ENCODE measurements around the gene IL20.

IL20 gene

GRCh38 chr1:206903687-206904086 lies 38.3 kb downstream of the IL20 start:
- no peak for DNase-seq (ENCODE audit: low spot score)

- no peak for DNase-seq (ENCODE audit: low spot score)
Observed at GRCh38 chr1:206904423-206905142, 39.2 kb downstream of the IL20 start.

DNA sequence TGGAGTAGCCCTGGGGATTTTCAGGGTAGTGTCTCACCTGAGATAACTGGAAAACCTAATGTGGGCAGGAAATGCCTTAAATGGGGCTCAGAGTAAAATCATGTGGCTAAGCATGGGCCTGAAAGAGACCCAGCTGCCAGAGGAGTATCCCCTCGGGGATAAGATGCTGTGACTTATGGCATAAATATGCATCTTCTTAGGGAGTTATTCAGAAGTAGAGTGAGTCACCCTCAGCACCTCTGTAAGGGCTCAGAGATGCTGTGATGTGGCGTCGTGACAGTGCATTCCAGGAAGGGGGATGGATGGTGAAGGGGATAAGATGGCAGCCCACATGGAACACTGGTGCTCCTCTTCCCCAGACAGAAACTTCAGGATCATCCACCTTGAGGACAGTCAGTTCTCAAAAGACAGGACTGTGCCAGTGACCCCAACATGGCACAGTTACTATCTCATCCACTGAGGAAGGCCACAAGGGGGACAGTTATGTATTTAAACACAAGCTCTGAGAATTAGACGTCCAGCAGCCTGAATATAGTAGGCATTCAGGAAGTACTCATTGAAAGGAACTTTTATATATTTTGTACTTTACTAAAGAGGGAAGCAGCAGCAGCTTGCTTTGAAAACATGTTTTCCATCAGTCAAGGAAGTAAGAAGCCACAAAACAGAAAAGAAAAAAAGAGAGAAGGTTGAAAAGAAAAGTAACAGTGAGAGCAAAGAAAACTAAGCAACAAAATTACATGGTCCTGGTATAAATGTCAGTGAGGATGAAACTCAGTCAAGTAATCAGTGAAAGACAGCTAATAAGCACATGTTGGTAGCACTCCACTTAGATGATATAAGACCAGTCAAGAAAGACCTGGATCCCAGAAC lies 40.1 kb downstream of the IL20 start:
- DNase-seq (ENCODE audit: low spot score): peak; percentile 63

DNA sequence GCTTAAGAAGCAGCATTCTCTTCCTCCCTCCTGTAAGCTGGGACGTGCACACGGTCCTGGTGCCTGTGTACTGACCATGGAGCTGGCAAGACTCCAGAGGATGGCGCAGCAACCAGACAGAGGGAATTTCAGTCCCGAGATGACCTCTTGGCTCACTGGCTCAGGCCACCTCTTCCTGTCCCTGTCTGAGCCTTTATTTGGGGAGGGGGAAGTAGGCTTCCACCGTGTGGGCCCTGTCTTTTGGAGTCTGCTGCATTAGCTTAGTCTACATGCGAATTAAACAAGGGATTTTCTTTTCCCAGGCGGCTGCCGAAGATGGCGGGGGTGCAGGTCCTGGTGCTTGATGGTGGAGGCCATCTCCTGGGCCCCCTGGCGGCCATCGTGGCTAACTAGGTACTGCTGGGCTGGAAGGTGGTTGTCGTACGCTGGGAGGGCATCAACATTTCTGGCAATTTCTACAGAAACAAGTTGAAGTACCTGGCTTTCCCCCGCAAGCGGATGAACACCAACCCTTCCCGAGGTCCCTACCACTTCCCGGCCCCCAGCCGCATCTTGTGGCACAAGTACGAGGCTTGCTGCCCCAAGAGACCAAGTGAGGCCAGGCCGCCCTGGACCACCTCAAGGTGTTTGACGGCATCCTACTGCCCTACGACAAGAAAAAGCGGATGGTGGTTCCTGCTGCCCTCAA lies 42.0 kb downstream of the IL20 start:
- no peak for DNase-seq (ENCODE audit: low spot score)

GRCh38 chr1:206908038-206908437 lies 42.6 kb downstream of the IL20 start:
- DNase-seq (ENCODE audit: low spot score): no peak

DNA sequence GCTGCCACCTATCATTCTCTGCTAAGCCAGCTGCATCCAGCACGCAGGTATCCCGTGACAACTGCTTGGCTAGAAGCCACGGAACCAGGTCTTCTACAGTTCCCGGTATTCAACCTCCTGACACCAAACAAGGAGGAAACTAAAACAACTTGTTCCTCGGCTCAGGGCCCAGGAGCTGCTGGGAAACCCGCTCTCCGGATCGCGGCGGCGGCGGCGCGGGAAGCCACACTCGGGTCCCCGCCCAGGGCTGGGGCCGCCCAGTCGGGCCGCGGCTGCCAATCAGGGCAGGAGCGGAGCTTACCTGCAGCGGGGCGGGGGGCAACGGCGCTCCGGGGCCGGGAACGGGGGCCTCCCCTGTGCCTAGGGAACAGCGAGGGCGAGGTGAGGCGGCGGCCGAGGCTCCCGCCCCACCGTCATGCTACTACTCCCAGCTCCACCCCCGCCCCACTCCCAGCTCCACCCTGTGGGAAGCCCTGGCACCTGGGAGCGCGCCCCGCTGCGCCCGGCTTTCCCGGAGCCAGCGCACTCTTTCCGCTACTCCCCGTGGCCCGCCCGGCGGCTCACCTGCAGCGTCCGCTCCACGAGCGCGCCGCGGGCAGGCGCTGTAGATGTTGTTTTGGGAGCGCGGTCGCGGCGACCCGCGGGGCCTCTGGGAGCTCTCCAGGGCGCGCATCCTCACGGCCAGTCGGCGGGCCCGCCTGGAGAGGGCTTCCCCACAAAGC lies 43.9 kb downstream of the IL20 start:
- DNase-seq (ENCODE audit: low spot score): no peak

- no peak for DNase-seq (ENCODE audit: low spot score)
Observed at GRCh38 chr1:206909883-206910318, 44.5 kb downstream of the IL20 start.

DNA sequence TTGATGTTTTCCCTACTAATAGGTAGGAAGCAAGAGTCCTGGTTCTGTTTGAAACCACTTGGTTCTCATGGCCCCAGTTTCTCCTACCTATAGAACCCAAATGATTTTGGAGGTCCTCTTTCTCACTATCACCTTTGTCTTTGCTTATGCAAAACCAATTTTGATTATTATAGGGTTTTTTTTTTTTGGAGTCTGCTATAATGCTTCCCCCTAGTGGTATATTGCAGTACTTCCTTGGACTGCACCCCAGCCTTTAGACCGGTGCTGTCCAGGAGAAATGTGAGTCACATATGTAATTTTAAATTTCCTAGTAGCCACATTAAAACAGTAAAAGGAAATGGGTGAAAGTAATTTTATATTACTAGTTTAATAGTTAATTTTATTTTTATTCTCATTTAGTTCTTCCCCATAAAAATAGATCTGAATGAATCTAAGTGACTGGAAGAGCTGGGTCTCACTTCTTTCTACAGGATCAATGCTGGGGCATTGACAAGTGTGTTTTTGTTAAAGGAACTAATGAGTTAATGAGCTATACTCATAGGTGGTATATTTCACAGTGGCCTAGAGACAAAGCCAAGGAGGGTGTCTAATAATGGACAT lies 45.7 kb downstream of the IL20 start:
- DNase-seq (ENCODE audit: low spot score): peak; percentile 70

DNA sequence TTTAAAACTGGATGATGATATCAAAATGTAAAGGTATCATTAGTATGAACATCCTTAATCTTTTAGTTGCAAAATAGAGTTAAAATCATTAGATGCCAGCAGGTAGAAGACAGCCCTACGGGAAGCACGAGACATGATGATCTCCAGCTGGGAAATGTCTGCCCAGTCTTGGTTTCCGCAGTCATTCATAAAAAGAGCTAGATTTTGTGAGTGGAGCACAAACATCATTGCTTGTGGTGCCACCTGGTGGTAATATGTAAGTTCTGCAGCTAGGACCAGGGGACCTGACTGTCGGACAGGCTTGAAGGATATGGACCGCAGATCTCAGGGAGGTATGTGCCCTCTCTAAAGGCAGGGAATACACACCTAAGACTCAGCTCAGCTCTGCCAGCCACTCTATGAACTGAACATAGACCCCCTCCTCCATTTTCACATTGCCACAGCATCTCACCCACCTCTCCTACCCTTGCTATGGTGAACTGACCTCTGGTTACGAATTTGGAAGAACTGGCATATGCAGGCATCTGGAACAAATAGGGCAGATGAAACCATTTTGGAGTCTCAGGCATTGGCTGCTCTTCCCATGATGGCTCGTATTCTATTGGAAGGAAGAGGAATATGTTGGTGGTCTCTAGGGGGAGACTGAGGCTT lies 47.1 kb downstream of the IL20 start:
- peak; percentile 68 for DNase-seq (ENCODE audit: low spot score)

GRCh38 chr1:206913766-206914537 lies 48.5 kb downstream of the IL20 start:
- DNase-seq (ENCODE audit: low spot score): no peak

GRCh38 chr1:206915030-206915735 lies 49.8 kb downstream of the IL20 start:
- DNase-seq (ENCODE audit: low spot score): no peak

DNA sequence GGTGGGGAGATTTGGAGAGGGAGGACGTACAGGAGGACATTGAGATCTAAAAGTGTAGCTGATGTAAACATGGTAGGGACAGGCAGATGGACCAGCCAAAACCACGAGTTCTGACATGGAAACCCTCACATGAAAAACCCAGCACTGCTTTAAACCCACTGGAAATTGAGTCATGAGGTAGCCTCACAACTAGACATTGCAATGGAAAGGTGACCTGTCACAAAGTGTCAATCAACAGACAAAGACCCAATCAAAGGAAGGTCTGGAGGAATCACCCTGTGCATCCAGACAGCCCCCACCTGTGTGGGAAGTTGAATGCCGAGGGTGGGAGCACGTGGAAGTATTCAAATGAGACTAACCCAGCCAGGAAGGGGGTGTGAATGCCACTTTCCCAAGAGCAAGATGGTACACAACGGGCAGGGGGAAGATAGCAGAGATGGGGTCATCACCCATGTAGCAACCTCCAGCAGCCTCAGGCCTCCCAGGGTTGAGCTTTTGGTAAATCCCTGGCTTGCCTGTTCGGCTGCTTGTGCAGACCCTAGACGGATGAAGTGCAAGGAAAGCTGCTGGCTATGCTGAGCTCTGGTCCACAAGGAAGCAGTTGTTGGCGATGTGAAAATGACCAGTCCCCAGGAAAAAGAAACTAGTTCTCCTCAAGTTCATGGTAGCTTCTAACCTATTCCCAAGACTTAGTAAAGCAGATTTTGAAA lies 50.7 kb downstream of the IL20 start:
- DNase-seq (ENCODE audit: low spot score): no peak

- no peak for DNase-seq (ENCODE audit: low spot score)
Observed at GRCh38 chr1:206918076-206918475, 52.7 kb downstream of the IL20 start.

Measured in RKO (cell line).